Liver (tissue), 9 donors: Measurements from ENCODE around the gene APOB. TPM values are rescaled to one million over a fixed set of nuclear protein-coding genes. Genes with fewer than 3 reads are reported as not detected.
A peak's percentile ranks its signal among the peaks of the same experiment; 100 is the strongest.

ENCODE experiments used
- DNase-seq: peaks from one replicate; pipeline ENCODE4 v3.0.0-alpha.2; 2017; ENCODE audit warnings: low spot score
- H3K27ac ChIP-seq, 2 donors: one replicate each; pipeline ENCODE4 v1.7.0; 2013; ENCODE audit warnings: inconsistent platforms in 2 of 2, low read length in 2 of 2, control low read depth in 1 of 2, low read depth in 1 of 2, mild to moderate bottlenecking in 1 of 2
- H3K27me3 ChIP-seq, 4 donors: one replicate each; pipeline versions ENCODE4 v1.6.1 to v1.7.0; 2013; ENCODE audit warnings: low read length in 3 of 4, inconsistent platforms in 1 of 4, mild to moderate bottlenecking in 1 of 4, moderate library complexity in 1 of 4; ENCODE audit not compliant: control insufficient read depth in 4 of 4, insufficient read depth in 4 of 4
- H3K36me3 ChIP-seq, 4 donors: one replicate each; pipeline versions ENCODE4 v1.6.1 to v1.7.0; 2013; ENCODE audit warnings: low read length in 3 of 4, mild to moderate bottlenecking in 3 of 4, low read depth in 1 of 4, moderate library complexity in 1 of 4; ENCODE audit not compliant: control insufficient read depth in 4 of 4, insufficient read depth in 3 of 4
- H3K4me1 ChIP-seq, 4 donors: one replicate each; pipeline versions ENCODE4 v1.6.1 to v1.7.0; 2013; ENCODE audit warnings: low read length in 3 of 4, mild to moderate bottlenecking in 3 of 4, moderate library complexity in 1 of 4; ENCODE audit not compliant: control insufficient read depth in 4 of 4, insufficient read depth in 4 of 4
- H3K4me3 ChIP-seq, 3 donors: one replicate each; pipeline versions ENCODE4 v1.6.1 to v1.7.0; 2013; ENCODE audit warnings: low read length in 3 of 3, control low read depth in 1 of 3, low read depth in 1 of 3, mild to moderate bottlenecking in 1 of 3
- H3K9ac ChIP-seq, 2 donors: one replicate each; pipeline ENCODE4 v1.7.0; 2013; ENCODE audit warnings: low read length in 2 of 2, mild to moderate bottlenecking in 2 of 2, moderate library complexity in 2 of 2, control low read depth in 1 of 2, low read depth in 1 of 2
- H3K9me3 ChIP-seq, 4 donors: one replicate each; pipeline versions ENCODE4 v1.6.1 to v1.7.0; 2013; ENCODE audit warnings: low read length in 3 of 4; ENCODE audit not compliant: control insufficient read depth in 4 of 4
- EGR1 ChIP-seq, 2 donors: IDR thresholded peaks; 2 replicates each; pipeline ENCODE4 v1.6.1; 2016 to 2018; ENCODE audit warnings: antibody characterized with exemption in 2 of 2, low read depth in 2 of 2
- GABPA ChIP-seq, 2 donors: IDR thresholded peaks in 1 of 2; conservative IDR thresholded peaks in 1 of 2; 2 replicates each; pipeline ENCODE4 v1.6.1; 2016; ENCODE audit warnings: antibody characterized with exemption in 2 of 2, mild to moderate bottlenecking in 1 of 2, moderate library complexity in 1 of 2
- HNF4G ChIP-seq: IDR thresholded peaks from 2 replicates; pipeline ENCODE4 v1.6.1; 2016; ENCODE audit warnings: antibody characterized with exemption
- RAD21 ChIP-seq, 2 donors: IDR thresholded peaks; 2 replicates each; pipeline ENCODE4 v1.6.1; 2016; ENCODE audit warnings: antibody characterized with exemption in 2 of 2, mild to moderate bottlenecking in 2 of 2
- REST ChIP-seq: IDR thresholded peaks from 2 replicates; pipeline ENCODE4 v1.6.1; 2016; ENCODE audit warnings: antibody characterized with exemption, mild to moderate bottlenecking
- RXRA ChIP-seq, 2 donors: IDR thresholded peaks; 2 replicates each; pipeline ENCODE4 v1.6.1; 2017 to 2018; ENCODE audit warnings: antibody characterized with exemption in 2 of 2, mild to moderate bottlenecking in 1 of 2
- SP1 ChIP-seq: IDR thresholded peaks from 2 replicates; pipeline ENCODE4 v1.6.1; 2018; ENCODE audit warnings: antibody characterized with exemption, mild to moderate bottlenecking
- TAF1 ChIP-seq: conservative IDR thresholded peaks from 2 replicates; pipeline ENCODE4 v1.6.1; 2016; ENCODE audit warnings: antibody characterized with exemption, mild to moderate bottlenecking
- YY1 ChIP-seq: IDR thresholded peaks from 2 replicates; pipeline ENCODE4 v1.6.1; 2016; ENCODE audit warnings: antibody characterized with exemption, mild to moderate bottlenecking
- WGBS: extraction: QIAGEN DNeasy Blood & Tissue Kit; methylation state at CpG from one replicate; pipeline ENCODE4 v1.1.7; 2013; 5-methylcytosine and 5-hydroxymethylcytosine counted together
- polyA plus RNA-seq, 2 donors: library from polyadenylated mRNA; stranded (reverse) in 1 of 2; unstranded in 1 of 2; fragments of 200-250 nt in 1 of 2; fragments of >200 nt in 1 of 2; fragmentation: Nextera tagmentation in 1 of 2; extraction: Ambion mirVana in 1 of 2; gene quantifications; one replicate each; pipeline versions ENCODE4 v1.2.1 to v1.2.3, GENCODE V29; 2013 to 2015
- total RNA-seq, 2 donors: library from RNA; depleted of rRNA; stranded (reverse); fragments of >200 nt; gene quantifications; one replicate each; pipeline ENCODE4 v1.2.3, GENCODE V29; 2014
- TF ChIP-seq, protein P1 (sequence below): IDR thresholded peaks from 2 replicates; pipeline ENCODE4 v1.6.1; 2016; ENCODE audit warnings: antibody characterized with exemption
- TF ChIP-seq, protein P2 (sequence below): IDR thresholded peaks from 2 replicates; pipeline ENCODE4 v1.6.1; 2016; ENCODE audit warnings: antibody characterized with exemption
- donor health status: healthy.
- donor health status: healthy.
- donor health status: healthy.
- donor health status: healthy.
- donor health status: healthy.

The APOB gene
- total and polyA plus RNA-seq, 4 donors: 431 to 2,949 (median 1,463) TPM

DNA sequence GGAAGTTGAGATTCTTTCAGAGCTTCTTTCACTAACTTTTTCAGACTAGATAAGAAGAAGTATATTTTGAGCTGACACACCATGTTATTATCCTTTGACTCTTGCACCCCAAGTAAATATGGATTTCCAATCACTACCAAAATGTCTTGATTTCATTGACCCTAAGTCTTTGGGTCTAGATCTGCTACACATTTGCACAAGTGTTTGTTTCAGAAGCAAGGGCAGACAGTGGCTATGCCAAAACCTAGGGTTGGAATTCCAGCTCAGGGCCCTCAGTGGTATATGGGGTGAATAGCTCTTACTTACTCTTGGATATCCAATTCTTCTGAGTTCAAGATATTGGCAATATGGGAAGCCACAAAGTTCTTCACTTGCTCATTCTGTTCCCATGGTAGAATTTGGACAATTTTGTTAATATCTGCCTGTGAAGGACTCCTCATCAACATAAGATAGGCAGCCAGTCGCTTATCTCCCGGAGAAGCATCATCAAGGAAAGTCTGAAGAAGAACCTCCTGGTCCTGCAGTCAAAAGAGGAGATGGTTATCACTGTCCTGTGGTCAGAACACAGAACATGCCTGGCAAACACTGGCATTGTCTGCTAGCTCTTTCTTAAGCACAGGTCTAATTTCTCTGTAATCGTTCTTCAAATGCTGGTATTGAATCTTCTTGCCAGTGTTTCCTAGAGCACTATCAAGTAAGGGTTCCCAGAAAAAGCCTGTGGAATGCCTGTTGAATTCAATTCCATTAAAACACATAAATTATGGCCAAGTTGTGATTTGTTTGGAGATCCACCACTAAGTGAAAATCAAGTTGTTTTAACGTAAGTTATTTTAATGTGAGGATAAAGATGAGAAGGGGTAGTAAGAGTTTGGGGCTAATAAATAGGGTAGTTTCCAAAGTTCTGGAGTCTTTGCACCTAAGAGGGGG is 15.6 kb downstream of the APOB start:
- H3K27ac ChIP-seq: no peak overlapping the region
- WGBS: 79% methylated on average over 4 of the region's 4 CpGs
- H3K4me1 ChIP-seq: peaks cover 0 to 37% (median 2%) of the 10 kb centered on the region in 4 donors
- peaks cover 15 to 93% (median 83%) of the 10 kb centered on the region in 4 donors for H3K36me3 ChIP-seq
- H3K4me3 ChIP-seq: no peak overlapping the region
- no peaks in the 10 kb centered on the region for H3K27me3 ChIP-seq
- TF ChIP-seq RXRA (IDR thresholded peaks at IDR 0.05) (no peak), YY1 (no peak), TAF1 (no peak), SP1 (no peak), HNF4G (no peak), REST (no peak), RAD21 (IDR thresholded peaks at IDR 0.05) (no peak), GABPA (IDR thresholded peaks at IDR 0.05 in 1 of 2, conservative IDR thresholded peaks at IDR 0.05 in 1 of 2) (no peak), EGR1 (IDR thresholded peaks at IDR 0.05; ENCODE audit: low read depth in 2 of 2) (no peak)
- TF ChIP-seq, protein P1, sequence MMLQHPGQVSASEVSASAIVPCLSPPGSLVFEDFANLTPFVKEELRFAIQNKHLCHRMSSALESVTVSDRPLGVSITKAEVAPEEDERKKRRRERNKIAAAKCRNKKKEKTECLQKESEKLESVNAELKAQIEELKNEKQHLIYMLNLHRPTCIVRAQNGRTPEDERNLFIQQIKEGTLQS: no peak
- TF ChIP-seq, protein P2, sequence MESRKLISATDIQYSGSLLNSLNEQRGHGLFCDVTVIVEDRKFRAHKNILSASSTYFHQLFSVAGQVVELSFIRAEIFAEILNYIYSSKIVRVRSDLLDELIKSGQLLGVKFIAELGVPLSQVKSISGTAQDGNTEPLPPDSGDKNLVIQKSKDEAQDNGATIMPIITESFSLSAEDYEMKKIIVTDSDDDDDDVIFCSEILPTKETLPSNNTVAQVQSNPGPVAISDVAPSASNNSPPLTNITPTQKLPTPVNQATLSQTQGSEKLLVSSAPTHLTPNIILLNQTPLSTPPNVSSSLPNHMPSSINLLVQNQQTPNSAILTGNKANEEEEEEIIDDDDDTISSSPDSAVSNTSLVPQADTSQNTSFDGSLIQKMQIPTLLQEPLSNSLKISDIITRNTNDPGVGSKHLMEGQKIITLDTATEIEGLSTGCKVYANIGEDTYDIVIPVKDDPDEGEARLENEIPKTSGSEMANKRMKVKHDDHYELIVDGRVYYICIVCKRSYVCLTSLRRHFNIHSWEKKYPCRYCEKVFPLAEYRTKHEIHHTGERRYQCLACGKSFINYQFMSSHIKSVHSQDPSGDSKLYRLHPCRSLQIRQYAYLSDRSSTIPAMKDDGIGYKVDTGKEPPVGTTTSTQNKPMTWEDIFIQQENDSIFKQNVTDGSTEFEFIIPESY: no peak
- peak; percentile 3 for DNase-seq
- no peaks in the 10 kb centered on the region for H3K9me3 ChIP-seq
- H3K9ac ChIP-seq: no peak overlapping the region

GRCh38 chr2:21026479-21027282 is 17.2 kb downstream of the APOB start:
- Histone ChIP-seq H3K36me3 (peaks cover 12 to 93% (median 86%) of the 10 kb centered on the region in 4 donors), H3K9me3 (no peaks in the 10 kb centered on the region), H3K9ac (no peak overlapping the region), H3K4me3 (no peak overlapping the region), H3K27ac (no peak overlapping the region), H3K4me1 (peaks cover 0 to 27% (median 4%) of the 10 kb centered on the region in 4 donors), H3K27me3 (no peaks in the 10 kb centered on the region)
- no peak for TF ChIP-seq TAF1
- TF ChIP-seq, protein P1: no peak
- TF ChIP-seq GABPA (IDR thresholded peaks at IDR 0.05 in 1 of 2, conservative IDR thresholded peaks at IDR 0.05 in 1 of 2): no peak
- no peak for DNase-seq
